OCI-LY7 (cell line): Measurements from ENCODE around the gene SCRT2.

ENCODE experiments used
- EZH2phosphoT487 ChIP-seq: fragments of 200-600 bp; sonication (generic); IDR thresholded peaks from 2 replicates; pipeline ENCODE4 v1.6.1; 2018; ENCODE audit warnings: low read depth, borderline replicate concordance, mild to moderate bottlenecking, mixed run types, antibody characterized with exemption, low read length, moderate library complexity, mixed read lengths
- TF ChIP-seq, protein P1 (sequence below): fragments of 200-600 bp; sonication (generic); conservative IDR thresholded peaks from 2 replicates; pipeline ENCODE4 v1.5.1; 2014; ENCODE audit warnings: mild to moderate bottlenecking, antibody characterized with exemption, low read length, moderate library complexity, mixed read lengths

DNA sequence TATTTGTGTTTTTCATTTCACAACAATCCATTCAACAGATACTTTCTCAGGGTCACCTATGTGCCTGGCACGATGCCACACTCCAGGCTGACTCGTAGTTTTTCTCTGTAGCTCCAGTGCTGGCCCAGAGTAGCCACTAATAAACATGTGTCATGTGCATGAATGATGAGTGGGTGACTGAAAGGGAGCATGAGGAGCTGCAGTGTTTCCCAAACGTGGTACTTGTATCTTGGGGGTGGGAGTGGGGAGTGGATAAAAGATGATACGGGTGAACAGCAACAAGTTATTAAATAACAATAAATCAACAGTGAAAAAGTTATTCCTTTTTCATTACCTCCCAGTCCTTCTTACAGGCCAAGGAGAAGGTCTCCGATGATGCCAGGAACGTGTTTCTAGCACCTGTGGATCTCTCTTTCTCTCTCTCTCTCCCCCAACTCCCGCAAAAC, 39.7 kb downstream of the SCRT2 start:
- TF ChIP-seq, protein P1, sequence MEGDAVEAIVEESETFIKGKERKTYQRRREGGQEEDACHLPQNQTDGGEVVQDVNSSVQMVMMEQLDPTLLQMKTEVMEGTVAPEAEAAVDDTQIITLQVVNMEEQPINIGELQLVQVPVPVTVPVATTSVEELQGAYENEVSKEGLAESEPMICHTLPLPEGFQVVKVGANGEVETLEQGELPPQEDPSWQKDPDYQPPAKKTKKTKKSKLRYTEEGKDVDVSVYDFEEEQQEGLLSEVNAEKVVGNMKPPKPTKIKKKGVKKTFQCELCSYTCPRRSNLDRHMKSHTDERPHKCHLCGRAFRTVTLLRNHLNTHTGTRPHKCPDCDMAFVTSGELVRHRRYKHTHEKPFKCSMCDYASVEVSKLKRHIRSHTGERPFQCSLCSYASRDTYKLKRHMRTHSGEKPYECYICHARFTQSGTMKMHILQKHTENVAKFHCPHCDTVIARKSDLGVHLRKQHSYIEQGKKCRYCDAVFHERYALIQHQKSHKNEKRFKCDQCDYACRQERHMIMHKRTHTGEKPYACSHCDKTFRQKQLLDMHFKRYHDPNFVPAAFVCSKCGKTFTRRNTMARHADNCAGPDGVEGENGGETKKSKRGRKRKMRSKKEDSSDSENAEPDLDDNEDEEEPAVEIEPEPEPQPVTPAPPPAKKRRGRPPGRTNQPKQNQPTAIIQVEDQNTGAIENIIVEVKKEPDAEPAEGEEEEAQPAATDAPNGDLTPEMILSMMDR = no peak
- no peak for TF ChIP-seq EZH2phosphoT487
